Activated CD8-positive, alpha-beta memory T cell treated with anti-CD3 and anti-CD28 coated beads for 24 hours (primary cell): ENCODE data around the gene EIF3K.
A peak's percentile ranks its signal among the peaks of the same experiment; 100 is the strongest.
"Not testable (repeated sequence)": the region's sequence is repeated elsewhere in the genome, so short reads cannot be mapped to it uniquely, and the experiment has no call there.

Experiments
- DNase-seq: peaks from one replicate; pipeline ENCODE4 v3.0.0-alpha.2; 2020

Gene EIF3K

DNA sequence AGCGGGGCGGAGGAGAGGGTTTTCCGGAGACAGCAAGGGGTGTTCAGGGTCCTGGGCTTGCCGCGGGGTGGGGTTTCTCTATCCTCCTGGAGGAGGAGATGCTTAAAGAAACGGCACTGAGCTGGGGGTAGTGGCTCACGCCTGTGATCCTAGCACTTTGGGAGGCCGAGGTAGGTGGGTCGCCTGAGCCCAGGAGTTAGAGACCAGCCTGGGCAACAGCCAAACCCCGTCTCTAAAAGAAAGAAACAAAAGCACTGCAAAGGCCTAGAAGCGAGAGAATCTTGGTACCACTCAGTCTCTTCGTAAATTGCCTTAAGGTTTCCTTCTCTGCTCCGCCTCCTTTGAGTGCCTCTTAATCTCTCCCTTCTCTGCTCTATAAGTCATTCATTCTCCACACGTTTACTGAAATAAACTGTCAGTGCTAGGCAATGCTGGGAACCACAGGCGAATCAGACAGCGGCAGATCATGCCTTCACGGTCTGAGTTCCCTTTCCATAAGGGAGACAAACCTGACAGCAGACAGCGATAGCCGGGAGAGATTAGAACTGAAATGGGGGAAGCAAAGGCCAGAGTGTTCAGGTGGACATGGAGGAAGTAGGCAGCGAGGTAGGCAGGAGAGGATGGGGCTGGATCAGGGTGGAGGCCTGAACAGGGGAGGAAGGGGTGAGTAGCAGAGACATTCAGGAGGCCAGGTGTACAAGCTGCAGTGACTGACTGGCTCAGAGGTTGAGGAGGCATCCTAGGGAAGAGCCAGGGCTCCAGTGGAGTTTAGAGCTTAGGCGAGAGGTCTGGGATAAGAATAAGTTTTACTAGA lies 580 bp downstream of the EIF3K start:
- DNase-seq = no peak

DNA sequence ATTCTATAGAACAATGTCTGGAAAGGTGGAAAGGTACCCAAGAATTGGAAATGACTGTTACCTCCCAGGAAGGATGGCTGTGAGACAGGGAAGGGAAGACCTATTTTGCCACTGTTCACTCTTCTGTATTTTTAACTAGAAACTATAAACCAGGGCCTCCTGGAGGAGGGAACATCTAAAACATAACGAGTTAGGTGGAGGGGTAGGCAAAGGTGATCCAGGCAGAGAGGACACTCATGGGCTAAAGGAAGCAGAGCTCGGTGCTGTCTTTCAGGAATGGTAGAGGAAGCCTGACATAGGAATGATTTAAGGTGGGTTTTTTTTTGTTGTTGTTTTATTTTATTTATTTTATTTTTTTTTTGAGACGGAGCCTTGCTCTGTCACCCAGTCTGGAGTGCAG lies 5.8 kb downstream of the EIF3K start:
- no peak for DNase-seq

- DNase-seq = no peak
These were observed 7.4 kb downstream of the EIF3K start for GRCh38 chr19:38626401-38626800.

DNA sequence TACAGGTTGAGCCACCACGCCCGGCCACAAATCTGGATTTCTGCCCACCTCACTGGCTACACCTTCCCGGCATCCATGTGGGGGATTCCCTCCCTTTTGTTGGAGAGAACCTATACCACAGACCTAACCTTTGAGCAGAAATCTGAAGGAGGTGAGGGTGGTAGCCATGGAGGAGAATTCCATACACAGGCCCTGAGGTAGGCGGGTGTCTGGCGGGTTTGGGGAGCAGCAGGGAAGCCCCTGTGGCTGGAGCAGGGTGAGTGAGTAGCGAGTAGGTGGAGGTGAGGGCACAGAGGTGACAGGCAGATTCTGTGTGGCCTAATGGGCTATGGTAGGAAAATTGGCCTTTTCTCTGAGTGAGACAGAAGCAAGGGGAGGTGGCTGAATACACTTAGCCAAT lies 10.6 kb downstream of the EIF3K start:
- DNase-seq = no peak

DNA sequence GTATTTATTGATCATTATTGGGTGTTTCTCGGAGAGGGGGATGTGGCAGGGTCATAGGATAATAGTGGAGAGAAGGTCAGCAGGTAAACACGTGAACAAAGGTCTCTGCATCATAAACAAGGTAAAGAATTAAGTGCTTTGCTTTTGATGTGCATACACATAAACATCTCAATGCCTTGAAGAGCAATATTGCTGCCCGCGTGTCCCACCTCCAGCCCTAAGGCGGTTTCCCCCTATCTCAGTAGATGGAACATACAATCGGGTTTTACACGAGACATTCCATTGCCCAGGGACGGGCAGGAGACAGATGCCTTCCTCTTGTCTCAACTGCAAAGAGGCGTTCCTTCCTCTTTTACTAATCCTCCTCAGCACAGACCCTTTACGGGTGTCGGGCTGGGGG lies 12.3 kb downstream of the EIF3K start:
- DNase-seq = not testable (repeated sequence)

DNA sequence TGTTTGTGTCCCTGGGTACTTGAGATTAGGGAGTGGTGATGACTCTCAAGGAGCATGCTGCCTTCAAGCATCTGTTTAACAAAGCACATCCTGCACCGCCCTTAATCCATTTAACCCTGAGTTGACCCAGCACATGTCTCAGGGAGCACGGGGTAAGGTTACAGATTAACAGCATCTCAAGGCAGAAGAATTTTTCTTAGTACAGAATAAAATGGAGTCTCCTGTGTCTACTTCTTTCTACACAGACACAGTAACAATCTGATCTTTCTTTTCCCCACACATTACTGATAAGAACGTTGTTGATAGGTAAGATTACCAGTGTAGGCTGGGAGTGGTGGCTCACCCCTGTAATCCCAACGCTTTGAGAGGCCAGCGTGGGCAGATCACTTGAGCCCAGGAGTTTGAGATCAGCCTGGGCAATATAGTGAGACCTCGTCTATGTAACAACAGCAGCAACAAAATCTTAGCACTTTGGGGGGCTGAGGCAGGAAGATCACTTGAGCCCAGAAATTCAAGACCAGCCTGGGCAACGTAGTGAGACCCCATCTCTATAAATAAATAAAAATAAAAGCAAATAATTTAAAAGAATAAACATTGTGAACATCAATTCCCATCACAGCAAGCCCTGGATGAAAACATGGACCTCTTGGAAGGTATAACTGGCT lies 13.0 kb downstream of the EIF3K start:
- not testable (repeated sequence) for DNase-seq

GRCh38 chr19:38632476-38633213 lies 13.7 kb downstream of the EIF3K start:
- no peak for DNase-seq

DNA sequence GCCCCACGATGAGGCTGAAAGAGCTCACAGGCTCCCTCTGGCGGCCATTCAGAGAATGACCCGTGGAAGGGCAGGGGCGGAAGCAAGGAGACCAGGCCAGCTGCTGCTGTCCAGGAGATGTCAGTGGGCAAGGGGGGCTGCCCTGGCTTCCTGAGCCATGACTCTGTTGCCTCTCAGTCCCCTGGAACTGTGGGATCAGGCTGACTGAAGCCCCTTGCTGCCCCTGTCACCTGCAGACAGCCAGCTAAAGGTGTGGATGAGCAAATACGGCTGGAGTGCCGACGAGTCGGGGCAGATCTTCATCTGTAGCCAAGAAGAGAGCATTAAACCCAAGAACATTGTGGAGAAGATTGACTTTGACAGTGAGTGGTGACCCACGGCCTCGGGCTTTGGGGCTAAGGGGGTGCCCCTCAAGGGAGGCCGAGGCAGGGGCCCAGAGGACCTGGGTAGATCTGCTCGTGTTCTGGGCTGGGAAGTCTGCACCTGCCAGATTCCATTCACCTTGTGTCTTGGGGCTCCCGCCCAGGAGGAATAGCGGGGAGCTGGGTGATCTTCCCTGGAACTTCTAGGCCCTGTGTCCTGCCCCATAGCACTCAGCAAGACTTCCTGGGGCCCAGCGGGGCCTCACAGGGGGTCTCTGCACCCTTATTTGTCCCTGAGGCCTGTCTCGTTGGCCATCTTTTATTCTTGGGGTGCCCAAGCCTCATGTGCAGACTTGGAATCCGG lies 15.9 kb downstream of the EIF3K start:
- peak; percentile 88 for DNase-seq

DNA sequence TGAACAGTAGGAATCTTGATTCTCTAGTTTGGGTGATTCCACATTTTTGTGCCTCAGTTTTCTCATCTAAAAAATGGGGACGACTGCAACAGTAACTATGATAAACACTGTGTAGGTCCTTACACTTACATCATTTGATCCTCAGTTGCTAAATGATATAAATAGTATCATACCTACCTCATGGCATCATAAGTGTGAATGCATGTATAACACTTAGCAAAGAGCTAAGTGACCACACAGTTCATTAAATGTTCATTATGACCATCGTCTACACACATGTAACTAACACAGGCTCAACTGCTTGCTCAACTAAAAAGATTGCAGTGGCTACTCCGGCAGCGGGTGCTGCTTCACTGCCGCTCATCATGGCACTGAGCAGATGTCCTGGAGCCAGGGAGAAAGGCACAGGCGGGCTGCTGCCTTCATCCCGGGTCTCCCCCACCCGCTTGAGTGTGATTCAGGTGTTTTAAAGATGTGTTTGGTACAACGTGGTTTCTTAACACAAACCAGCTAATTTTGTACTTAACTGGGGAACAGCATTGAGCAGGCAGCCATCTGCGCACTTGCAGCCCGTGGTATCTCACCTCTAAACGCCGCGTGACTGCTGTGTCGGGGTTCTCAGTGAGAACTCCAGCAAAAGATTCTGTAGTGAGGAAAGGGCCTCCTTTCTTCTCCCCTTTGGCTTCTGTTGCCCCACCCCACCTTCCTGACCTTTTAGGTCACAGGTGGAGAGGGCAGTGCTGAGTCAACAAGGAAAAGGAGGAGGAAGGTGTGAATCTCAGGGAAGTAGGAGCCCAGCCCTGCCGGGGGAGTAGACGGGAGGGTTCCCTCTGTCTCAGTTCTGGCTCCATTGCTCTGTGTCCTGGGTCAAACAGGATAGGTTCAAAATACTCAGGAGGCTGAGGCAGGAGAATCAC lies 16.8 kb downstream of the EIF3K start:
- no peak for DNase-seq

DNA sequence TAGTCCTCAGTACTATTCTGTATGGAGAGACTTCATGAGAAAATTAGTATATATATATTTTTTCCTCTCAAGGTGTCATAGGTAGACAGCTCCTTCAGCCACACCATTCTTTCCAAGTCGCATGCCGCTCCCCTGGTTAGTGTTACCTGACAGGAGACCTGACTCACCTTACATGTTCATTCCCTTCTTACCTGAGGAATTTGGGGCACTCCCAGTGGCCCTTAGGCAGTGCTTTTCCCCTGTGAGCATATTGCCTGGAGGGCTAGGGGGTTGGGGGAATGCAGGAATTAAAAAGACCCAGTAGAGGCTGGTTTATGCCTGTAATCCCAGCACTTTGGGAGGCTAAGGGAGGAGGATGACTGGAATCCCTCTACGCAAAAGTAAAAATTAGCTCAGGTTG lies 19.5 kb downstream of the EIF3K start:
- no peak for DNase-seq

GRCh38 chr19:38639679-38640078 lies 20.7 kb downstream of the EIF3K start:
- DNase-seq = no peak

- DNase-seq = no peak
These were observed 21.4 kb downstream of the EIF3K start for GRCh38 chr19:38640368-38640767.

GRCh38 chr19:38642176-38642575 lies 23.2 kb downstream of the EIF3K start:
- no peak for DNase-seq

GRCh38 chr19:38644719-38645118 lies 25.7 kb downstream of the EIF3K start:
- no peak for DNase-seq

DNA sequence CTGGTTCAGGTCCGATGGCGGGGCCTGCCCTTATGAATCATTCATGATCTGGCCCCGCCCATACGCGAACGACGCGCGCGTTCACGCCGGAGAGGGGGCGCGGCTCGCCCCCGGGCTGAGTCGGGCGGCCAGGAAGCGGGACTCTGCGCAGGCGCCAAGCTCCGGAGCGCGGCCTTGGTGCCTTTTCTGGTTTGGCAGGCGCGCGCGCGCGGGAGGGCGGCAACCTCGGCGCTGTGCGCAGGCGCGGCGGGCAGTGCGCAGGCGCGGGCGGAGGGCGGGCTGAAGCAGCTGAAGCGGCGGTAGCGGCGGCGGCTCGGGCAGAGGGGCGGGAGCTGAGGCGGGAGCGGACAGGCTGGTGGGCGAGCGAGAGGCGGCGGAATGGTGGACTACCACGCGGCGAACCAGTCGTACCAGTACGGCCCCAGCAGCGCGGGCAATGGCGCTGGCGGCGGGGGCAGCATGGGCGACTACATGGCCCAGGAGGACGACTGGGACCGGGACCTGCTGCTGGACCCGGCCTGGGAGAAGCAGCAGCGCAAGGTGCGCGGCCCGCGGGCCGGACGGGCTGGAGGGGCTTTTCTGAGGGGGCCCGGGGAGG lies 28.5 kb downstream of the EIF3K start, which contains the start of gene ACTN4:
TSS of gene ACTN4 (plus strand) at position 282 of the 598 bp plus-strand sequence. CDS start at position 379, 97 bp downstream.
- peak; percentile 100 for DNase-seq

- no peak for DNase-seq
These were observed 29.2 kb downstream of the EIF3K start for GRCh38 chr19:38647966-38648768.

- no peak for DNase-seq
These were observed 29.8 kb downstream of the EIF3K start for GRCh38 chr19:38648769-38649304.

GRCh38 chr19:38649305-38650171 lies 30.6 kb downstream of the EIF3K start:
- DNase-seq = no peak

- no peak for DNase-seq
These were observed 31.3 kb downstream of the EIF3K start for GRCh38 chr19:38650172-38650775.
